ENCODE results near the gene NUDT21. TPM values are rescaled to one million over a fixed set of nuclear protein-coding genes. Genes with fewer than 3 reads are reported as not detected.

NUDT21 gene
- total RNA-seq, 1 donor from 2014 or later: 148 TPM

DNA sequence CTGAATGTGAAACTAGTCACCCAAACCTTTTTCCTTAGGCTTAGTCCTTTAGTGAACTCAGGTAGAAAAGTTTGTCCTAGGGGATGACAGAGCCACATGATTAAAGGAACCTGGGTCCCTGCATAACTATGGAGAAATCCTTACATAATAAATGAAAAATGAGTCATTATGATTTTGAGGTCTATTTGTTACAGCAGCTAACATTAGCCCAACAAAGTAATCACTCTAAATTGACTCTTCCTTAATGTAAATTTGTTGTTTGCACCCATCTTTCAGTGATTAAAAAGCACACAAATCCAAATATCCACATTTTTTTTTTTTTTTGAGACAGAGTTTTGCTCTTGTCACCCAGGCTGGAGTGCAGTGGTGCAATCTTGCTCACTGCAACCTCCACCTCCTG lies 32.3 kb upstream of the NUDT21 start:
- Mint-ChIP-seq H3K27me3 (no peaks in the 10 kb centered on the region), H3K9me3 (no peaks in the 10 kb centered on the region), H3K4me3 (no peak overlapping the region), H3K4me1 (ENCODE audit: unreplicated experiment) (peaks cover 18% of the 10 kb centered on the region), H3K36me3 (peaks cover 14% of the 10 kb centered on the region), H3K27ac (no peak overlapping the region)
- DNase-seq (ENCODE audit: extremely low spot score, unreplicated experiment): no peak
- TF ChIP-seq, protein P1, sequence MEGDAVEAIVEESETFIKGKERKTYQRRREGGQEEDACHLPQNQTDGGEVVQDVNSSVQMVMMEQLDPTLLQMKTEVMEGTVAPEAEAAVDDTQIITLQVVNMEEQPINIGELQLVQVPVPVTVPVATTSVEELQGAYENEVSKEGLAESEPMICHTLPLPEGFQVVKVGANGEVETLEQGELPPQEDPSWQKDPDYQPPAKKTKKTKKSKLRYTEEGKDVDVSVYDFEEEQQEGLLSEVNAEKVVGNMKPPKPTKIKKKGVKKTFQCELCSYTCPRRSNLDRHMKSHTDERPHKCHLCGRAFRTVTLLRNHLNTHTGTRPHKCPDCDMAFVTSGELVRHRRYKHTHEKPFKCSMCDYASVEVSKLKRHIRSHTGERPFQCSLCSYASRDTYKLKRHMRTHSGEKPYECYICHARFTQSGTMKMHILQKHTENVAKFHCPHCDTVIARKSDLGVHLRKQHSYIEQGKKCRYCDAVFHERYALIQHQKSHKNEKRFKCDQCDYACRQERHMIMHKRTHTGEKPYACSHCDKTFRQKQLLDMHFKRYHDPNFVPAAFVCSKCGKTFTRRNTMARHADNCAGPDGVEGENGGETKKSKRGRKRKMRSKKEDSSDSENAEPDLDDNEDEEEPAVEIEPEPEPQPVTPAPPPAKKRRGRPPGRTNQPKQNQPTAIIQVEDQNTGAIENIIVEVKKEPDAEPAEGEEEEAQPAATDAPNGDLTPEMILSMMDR (conservative IDR thresholded peaks at IDR 0.05): no peak

DNA sequence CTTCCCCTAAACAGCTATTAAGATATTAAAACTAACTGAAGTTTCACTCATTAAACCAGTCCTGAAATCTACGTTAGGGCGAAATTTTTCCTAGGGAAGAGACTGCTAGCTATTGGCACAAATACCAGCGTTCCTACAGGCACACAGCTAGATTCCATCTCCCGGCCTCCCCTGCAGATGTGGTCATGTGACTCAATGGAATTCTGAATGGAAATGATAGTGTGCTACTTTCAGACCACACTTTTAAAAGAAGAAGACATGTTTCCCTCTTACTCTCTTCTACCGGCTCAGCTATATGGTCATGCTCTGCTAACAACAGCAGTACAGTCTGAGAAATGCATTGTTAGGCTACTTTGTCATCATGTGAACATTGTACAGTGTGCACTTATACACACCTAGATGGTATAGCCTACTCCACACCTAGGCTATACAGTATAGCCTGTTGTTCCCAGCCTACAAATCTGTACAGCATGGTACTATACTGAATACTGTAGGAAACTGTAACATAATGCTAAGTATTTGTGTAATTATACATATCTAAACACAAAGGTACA lies 31.6 kb upstream of the NUDT21 start:
- Mint-ChIP-seq H3K36me3 (peaks cover 15% of the 10 kb centered on the region), H3K27ac (no peak overlapping the region), H3K9me3 (no peaks in the 10 kb centered on the region), H3K4me3 (no peak overlapping the region), H3K4me1 (ENCODE audit: unreplicated experiment) (peaks cover 18% of the 10 kb centered on the region), H3K27me3 (no peaks in the 10 kb centered on the region)
- no peak for DNase-seq (ENCODE audit: extremely low spot score, unreplicated experiment)
- TF ChIP-seq, protein P1 (conservative IDR thresholded peaks at IDR 0.05): no peak

DNA sequence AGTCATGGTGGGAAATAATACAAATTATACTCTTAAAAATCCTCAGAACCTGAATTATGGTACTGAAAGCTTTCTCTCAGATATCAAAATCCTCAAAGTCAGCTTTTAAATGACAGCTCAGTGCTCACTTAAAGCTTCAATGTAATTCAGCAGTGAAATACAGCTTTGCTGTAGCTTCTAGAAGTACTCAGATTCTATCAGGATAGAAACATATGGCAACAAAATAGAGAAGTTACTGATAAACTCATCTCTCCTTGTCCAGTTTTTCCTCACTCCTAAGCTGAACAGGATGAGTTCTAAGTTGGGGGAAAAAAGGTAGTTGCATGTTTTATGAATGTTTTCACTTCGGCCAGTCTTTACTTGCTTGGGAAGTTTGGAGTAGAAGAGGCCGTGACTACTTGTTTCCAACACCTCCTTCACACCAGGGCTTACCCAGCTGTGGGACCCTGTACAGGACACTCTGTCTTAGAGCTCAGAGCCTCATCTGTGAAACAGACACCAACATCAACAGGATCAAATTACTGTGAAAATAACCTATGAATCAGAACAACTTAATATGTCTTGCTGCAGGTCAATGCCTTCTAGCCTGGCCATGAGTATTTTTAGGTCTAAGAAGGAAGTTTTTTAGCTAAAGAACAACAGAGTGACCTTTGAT lies 30.5 kb upstream of the NUDT21 start:
- Mint-ChIP-seq H3K9me3 (no peaks in the 10 kb centered on the region), H3K4me3 (no peak overlapping the region), H3K4me1 (ENCODE audit: unreplicated experiment) (peaks cover 18% of the 10 kb centered on the region), H3K27me3 (no peaks in the 10 kb centered on the region), H3K36me3 (peaks cover 22% of the 10 kb centered on the region), H3K27ac (peak overlapping the region; percentile 45)
- DNase-seq (ENCODE audit: extremely low spot score, unreplicated experiment): no peak
- TF ChIP-seq, protein P1 (conservative IDR thresholded peaks at IDR 0.05): no peak

DNA sequence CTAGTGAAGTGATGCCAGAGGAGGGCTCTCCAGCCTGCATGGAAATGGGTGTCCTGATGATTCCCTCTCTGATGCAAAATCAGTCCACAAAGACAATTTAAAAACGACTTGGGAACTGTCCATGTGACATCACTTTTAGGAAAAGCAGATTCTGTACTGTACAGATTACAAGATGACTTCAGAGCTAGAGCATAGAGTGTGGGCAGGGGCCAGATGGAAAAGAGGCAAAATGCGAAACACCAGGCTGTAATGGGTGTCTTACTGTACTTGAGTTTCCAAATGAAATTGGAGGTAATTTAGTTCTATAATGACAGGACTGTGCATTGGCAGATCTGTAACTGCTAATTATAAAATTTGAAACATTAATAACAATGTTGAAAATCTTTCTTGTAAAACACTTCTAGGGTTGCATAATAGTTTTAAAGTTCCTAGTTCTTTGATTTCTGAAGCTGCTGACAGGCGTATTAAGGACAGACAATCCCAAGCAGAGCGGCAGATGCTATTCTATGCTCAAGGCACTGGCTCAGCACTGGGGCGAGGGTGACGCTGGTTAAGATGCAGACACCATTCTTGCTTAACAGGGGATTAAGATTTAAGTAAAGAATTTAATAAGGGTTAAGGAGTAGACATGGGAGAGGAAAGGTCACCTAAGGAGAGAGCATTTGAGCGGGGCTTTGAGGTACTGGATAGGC lies 29.8 kb upstream of the NUDT21 start:
- H3K4me1 Mint-ChIP-seq (ENCODE audit: unreplicated experiment): peaks cover 18% of the 10 kb centered on the region
- no peaks in the 10 kb centered on the region for H3K27me3 Mint-ChIP-seq
- TF ChIP-seq, protein P1 (conservative IDR thresholded peaks at IDR 0.05): no peak
- H3K27ac Mint-ChIP-seq: no peak overlapping the region
- H3K36me3 Mint-ChIP-seq: peaks cover 27% of the 10 kb centered on the region
- no peaks in the 10 kb centered on the region for H3K9me3 Mint-ChIP-seq
- no peak for DNase-seq (ENCODE audit: extremely low spot score, unreplicated experiment)
- H3K4me3 Mint-ChIP-seq: no peak overlapping the region

DNA sequence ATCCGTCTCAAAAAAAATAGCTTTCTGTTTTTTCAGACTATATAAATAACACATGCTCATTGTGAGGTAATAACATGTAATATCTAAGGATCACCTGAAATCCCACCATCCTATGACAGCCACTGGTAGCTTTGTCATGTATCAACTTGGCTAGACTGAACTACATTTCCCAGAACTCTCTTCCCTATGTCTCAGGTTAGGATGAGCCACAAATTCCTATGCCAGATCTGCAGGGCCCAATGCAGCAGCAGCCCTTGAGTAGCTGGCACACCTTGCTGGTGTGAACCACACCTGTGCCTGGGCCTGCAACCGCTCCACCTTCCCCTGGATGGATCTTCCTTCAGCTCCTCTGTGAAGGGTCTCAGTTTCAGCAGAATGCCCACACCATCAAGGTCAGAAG lies 28.3 kb upstream of the NUDT21 start:
- Mint-ChIP-seq H3K9me3 (no peaks in the 10 kb centered on the region), H3K36me3 (peaks cover 34% of the 10 kb centered on the region), H3K4me1 (ENCODE audit: unreplicated experiment) (peaks cover 18% of the 10 kb centered on the region), H3K4me3 (no peak overlapping the region), H3K27me3 (no peaks in the 10 kb centered on the region), H3K27ac (no peak overlapping the region)
- no peak for DNase-seq (ENCODE audit: extremely low spot score, unreplicated experiment)
- TF ChIP-seq, protein P1 (conservative IDR thresholded peaks at IDR 0.05): no peak
